NCI-H69 (cell line): ENCODE results near the gene ZNF236.
A peak's percentile ranks its signal among the peaks of the same experiment; 100 is the strongest.

Experiments
- DNase-seq: peaks from one replicate; lab custom pipeline; 2025; lab: John Stamatoyannopoulos, UW

The ZNF236 gene

DNA sequence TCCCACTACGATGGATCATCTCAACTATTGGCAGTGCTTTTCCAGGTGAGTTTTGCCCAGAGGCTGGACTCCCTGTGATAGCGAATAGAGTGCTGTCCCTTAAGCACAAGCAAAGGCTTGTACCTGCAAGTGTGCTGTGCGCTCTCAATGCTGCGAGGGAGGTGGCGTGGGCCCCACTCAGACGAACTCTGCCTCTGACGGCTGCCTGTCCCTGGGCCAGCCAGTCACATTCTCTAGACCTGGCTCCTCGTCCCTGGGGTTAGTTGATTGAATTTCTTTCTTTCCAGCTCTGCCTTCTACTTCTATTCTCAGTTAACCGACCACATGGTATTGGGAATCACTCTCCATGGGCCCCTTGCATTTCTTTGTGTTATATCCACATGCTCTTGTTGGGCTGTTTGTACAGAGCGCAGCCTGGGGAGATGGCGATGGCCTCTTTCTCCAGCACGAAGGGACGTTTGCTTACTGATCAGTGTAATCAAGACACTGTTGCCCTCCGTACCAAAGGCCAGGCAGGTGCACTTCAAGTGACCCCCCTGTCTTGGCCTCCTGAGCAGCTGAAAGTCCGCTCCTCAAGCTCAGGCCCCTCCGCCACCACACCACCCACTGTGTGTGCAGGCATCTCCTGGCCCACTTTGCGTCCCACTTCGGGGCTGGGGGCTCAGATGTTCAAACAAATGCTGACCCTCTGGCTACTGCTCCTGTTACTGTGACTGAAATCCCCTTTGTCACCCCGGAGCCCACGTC is 151.3 kb downstream of the ZNF236 start:
- DNase-seq = no peak

DNA sequence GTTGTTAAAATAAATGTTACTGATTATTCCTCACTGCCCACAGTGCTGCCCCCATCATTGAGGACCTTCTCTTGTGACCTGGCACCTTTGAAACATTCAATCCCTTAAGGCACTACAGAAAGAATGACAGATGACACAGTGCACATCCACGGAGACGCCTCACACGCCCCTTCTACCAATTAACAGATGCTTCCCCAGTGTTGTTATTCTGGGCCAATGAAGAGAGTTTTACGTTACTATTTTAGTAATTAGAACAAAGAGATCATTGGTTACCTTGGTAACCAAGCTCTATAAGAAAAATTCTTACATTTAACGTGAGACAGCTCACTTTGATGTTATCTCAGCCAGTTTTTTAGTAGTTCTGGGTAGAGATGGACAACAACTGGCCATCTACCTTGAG is 152.0 kb downstream of the ZNF236 start:
- no peak for DNase-seq

DNA sequence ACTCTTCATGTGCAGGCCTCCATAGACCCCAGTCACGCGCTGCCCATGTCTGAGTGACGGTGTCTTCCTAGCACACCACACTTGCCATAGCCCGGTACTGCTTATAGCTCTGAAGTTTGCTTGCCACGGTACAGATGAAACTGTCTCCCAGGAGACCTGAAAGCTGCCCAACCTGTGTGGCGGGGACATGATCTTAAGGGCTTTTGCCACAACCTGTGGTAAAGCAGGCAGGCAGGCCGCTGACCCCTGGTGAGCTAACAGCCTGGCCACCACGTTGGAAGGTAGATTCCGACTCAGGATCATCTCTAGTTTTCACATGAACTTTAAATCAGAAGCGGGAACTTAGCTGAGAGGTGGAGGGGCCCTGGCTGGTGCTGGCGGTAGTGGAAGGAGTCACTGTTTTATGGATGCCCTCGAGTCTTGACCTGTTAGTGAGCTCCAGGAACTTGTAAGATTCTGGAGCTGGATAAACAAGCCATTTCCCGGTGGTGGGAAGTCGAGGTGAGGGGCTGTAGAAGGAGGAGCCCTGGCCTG is 153.3 kb downstream of the ZNF236 start:
- no peak for DNase-seq

DNA sequence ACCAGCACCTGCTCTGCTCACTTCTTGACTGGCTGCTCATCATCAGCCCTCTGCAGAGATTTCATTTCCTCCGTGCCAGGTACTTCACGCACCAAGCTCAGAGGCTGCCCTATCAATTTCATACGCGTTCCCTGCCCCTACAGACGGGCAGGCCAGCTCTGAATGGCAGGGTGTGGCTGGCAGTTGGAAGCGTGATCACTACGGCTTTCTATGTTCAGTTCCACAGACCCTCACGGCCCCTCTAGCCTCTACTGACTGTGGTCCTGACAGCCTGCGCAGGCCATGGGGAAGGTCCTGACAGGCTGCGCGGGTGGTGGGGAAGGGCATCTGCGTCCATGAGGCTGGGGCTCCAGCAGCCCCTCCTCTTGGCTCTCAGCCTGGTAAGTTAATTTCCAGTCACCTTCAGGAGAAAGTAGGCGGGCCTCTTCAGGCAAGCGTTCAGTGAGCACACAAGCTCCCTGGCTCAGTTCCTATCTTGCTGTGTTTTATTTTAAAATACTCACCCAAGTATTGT is 154.8 kb downstream of the ZNF236 start:
- DNase-seq = peak; percentile 95

DNA sequence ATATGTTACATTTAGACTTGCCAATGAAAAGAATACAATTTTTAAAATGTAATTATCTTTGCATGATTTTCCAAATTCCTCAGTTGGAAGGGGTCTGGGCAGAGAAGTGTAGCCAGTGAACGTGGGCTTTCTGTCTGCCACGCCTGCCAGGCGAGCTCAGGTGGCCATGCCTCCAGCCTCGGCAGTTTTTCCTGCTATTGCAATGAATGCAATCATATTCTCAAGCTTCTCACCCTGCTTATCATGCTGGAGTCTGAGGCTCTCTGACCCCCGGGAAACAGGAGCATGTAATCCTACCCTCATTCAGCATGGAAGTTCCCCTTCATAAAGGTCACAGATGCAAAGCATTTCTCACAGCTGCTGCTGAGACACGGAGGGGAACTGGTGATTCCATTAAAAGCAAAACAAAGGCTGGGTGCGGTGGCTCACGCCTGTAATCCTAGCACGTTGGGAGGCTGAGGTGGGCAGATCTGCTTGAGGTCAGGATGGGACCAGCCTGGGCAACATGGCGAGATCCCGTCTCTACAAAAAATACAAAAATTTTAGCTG is 155.4 kb downstream of the ZNF236 start:
- peak; percentile 79 for DNase-seq

DNA sequence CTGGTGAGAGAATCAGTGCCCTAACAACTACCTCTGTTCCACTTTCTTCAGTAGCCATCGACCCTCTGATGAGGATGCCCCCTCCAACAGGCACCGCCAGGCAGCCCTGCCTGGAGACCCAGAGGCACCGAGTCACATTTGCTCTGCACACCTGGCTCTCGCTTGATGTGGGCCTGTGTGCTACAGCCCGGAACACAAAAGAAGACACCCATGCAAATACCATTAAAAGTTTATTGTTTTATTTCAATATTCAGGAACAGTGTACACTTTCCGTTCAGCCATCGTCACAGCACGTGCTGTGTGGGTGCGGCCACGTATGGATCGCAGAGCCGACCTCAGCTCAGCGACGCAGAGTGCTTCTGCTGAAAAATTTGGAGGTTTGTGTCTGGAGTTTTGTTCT is 156.3 kb downstream of the ZNF236 start:
- DNase-seq = no peak

DNA sequence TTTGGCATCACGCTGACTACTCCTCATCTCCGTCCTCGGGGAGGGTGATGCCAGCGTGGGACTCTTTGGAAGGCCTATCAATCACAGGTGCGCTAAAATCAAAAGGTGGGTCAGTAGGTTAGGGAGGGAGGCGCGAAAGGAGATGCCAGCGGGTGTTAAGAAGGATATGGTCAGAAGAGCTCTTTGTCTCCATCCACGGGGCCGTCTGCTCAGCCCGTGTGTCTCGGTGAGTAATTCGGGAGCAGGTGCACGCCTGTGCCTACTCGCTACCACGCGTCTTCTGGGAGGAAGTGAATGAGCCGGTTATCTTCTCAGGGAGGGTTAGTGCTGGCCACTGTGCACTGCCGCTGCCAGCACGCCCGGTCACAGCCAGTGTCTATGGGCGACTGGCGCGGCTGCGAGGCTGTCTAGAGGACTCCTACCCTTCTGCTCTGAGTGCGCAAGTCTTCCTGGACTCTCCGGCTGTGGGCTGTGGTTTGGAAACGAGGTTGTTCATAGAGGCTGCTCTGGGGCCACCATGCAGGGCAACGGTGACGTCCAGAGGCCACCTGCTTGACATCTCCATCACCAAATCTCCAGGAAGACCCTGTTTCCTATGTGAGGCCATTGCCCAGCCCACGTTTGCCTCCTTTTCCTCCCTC is 156.9 kb downstream of the ZNF236 start:
- no peak for DNase-seq

DNA sequence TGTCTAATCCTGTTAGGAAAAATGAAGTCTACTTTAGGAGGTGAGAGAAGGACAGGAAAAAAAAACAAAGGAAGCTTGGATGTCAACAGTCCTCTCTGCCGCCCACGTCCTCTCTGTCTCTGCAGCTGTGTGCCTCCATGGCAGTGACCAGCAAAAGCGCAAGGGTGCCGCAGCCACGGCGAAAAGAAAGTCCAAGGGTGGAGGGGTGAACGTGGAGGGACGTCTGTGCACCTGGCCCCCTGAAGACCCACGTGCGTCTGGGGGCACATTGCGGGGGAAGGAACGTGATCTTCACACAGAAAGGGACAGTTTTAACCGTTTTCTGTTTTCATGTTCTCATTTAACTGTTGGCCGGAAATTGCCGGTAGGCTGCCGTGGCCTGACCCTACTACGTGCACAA is 157.5 kb downstream of the ZNF236 start:
- DNase-seq = no peak

DNA sequence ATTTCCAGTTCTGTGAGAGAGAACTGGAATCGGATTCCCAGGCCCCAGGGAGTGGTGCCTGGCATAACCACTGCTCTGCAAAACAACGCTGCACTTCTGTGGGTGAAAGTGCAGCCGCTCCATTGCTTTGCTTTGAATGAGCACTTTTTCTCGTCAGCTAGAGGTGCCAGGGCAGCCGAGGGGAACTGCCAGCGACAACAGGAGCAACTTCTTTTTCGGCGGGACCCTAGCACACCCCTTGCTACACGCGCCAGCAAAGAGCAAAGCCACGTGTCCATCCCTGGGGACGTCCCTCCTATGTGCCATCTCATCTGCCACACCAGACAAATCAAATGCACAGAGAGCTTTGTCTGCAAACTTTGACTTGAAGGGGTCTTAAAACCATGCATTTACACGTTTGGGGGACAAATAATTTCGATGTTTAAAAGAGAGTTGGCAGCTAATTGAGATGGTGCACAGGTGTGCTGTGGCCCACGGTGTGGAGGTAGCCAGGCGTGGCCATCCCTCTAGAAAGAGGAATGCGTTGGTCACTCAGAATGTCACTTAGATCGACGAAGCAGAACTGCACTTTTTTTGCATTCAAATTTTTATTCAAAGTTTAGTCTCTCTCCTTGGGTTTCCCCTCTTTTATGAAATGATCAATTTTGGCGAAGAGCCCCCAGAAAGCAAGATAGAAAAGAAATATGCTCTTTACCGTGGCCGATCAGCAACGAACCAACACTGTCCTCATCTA is 158.5 kb downstream of the ZNF236 start:
- no peak for DNase-seq

DNA sequence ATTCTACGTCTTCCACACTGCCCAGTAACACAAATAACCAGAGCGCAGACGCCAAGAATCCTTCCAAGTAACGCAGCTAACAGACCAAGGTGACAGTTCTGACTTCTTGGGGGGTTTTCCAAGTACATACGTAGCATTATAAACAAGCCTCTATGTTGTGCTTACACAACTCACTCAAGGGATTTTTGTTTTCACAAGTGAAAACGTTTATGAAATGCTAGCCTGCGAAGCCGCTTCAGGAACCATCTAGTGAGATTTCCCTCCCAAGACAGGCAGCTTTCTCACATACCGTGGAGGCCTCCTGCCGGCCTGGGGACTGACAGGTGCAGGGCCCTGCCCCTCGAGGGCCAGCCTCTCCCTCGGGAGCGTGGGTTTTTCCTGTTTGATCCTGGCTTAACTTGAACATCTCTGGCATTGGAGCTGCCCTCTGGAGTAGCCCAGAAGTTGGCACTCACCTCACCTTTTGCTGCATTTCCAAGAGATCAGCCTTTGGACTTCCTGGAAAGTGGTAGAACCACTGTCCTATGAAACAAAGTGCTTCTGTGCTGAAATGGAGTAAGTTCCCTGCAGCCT is 159.1 kb downstream of the ZNF236 start:
- peak; percentile 63 for DNase-seq

DNA sequence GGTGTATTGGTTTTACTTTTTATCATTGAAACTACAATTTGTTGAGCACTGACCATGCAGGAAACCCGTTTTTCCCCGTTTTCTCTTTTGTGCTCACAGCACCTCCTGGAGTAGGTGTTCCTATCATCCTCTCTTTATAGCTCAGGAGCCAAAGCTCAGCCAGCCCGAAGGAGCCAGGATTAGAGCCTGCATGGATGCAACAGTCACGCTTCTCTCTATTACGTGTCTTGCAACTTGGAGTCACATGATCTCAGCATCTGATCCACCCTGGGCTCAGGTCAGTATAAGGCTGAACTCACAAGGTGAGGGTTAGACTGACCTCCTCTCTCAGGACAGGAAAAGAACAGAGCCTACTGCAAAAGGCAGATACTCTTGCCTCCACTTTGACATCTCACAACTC is 159.7 kb downstream of the ZNF236 start:
- DNase-seq = no peak

DNA sequence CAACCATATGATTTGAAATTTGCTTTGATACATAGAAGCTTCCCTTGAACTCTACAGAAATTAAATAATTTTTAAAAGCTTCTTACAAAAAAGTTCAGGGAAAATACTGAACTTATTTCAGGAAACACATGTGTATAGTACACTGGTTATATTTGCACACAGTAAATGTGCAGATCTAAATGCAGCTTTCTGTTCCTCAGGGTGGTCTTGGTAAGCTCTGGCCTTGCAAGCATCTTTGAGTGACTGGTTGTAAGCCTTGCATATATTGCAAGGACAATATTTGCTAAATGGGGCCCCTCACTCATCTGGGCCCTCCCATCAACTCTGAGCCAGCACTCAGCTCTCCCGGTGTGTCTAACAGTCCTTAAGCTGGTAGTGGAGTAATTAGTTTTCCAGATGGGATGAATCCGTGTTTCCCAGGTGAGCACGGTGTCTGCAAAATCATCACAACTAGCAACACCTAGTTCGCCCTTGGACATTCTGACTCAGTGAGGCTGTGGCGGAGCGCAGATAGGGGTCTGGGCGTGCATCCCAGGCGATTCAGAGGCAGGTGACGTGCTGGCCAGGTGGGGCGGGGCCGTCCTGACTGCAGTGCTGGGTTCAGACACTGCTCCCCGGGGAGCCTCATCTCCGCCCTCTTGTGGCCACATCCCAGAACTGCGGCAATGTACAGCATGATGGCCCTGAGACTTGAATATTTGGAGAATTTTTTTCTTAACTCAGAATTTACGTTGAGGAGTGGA is 160.7 kb downstream of the ZNF236 start:
- peak; percentile 93 for DNase-seq

DNA sequence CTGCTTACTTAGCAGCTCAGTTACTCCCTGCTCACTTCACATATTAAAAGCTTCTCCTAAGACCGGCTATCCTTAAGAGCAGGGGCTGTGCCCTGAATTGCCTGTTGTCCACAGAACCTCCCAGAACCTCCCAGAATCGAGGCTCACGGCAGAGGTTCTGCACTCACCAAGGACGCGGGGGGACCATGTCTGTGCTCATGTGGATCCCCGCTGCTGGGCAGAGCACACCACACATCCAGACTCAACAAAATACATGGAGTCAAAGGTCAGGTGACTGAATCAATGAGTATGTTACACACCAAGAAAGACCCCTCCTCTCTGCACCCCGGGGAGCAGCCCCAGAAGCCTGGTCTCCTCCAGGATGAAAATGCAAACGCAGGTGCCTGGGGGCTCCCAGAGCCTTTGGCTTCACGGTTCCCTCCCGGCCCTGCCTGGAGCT is 161.3 kb downstream of the ZNF236 start:
- DNase-seq = peak; percentile 55

DNA sequence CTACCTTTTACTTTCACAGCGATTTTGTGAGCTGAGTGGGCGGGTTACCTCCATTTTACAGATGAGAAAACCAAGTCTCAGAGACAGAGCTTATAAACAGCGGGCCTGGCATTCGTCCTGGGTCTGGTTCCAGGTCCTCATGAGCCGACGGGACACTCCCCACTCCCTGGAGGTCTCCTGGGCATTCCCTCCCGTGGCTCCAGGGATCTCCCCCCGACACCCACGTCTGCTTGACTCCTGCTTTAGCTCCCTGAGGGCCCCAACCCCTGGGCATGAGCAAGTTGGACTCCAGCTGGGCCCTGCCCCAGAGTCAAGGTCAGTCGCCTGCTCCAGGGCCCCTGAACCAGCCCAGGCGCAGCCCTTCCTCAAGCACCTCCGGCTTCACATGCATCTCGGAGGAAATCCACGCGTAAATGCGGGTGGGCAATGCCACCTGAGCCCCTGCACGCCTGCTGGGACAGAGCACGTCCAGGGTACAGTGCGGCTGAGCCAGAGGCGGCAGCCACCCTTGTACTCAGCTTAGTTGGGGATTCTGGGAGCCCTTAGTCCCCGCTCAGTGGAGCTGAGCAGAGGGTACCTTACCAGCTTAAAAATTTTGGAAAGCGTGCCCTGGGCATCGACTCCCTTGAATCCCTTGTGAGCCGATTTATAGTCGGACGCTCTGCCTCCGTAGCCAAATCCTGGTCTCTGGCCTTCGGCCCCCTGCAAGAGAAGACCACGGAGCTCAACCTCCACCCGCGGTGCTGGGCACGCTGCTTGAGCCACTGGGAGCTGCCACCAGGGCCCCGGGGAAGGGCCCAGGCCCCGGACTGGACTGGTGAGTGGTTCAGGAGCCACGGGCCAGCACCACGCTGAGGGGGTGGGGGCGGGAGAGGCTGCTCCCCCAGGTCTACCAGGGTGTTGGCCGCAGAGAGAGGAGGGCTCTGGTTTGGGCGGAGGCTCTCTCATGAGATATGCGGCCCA is 162.1 kb downstream of the ZNF236 start:
- DNase-seq = no peak

DNA sequence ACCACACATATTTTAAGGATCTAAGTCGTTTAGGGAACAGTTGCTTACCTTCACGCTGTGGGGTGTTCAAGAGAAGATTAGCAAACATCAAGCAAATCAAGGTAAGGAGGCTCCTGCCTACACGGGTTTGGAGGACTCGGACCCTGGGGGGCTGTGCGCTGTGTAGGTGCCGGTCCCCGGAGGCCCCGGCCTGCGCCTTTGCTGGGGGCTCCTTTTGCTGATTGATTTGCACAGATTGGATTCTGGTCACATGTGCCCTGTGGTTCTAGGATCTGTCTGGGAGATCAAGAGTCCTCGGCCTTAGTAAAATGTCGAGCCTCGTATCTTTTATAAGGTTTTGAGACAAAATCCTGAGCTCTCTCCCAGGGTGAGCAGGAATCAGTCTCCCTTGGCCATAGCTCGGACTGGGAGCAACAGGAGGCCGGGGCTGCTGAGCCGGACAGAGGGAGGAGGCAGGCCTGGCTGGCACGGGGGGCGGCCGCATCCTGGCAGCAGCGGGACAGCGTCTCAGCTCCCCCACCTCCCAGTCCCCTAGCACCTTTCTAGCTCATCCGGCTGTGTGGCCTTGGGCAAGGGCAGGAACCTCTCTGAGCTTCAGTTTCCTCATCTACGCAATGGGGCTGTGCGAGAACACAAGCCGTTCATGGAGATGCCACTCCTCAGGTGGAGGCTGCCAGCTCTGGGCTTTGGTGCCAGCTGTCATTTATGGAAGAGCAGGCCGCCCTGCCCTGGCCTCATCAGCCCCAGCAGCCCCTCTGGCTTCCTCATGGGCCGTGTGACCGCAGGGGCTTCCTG is 163.0 kb downstream of the ZNF236 start:
- DNase-seq = no peak

DNA sequence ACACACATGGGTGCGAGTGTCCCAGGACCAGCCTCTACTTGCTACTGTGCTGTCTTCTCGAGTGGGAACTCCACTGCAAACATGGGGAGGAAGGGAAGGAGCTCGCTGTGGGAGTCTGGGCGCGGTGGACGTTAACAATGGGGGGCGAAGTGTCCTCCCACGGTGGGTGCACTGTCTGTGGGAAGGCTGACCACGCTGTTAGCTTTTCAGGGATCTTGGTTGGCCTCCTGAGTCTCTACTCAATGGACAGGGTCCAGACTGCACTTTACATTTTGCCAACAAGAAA is 163.5 kb downstream of the ZNF236 start:
- DNase-seq = no peak

DNA sequence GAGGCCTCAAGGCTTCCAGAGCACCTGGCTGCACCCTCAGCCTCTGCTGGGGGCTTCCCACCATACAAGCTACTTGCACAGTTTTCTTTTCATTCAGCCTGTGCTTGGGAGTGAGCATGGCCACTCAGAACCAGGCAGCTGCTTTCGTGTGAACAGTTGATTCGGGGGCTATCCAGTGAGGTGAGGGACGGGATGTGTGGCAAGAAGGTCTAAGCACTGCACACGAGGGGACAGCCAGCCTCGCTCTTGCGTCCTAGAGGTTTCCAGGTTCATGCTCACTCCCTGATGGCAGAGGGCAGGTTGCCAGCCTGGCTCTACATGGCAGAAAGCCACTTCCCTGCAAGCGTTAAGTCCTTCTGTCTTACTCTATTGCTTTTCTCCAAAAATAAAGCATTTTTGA is 164.0 kb downstream of the ZNF236 start:
- DNase-seq = no peak

DNA sequence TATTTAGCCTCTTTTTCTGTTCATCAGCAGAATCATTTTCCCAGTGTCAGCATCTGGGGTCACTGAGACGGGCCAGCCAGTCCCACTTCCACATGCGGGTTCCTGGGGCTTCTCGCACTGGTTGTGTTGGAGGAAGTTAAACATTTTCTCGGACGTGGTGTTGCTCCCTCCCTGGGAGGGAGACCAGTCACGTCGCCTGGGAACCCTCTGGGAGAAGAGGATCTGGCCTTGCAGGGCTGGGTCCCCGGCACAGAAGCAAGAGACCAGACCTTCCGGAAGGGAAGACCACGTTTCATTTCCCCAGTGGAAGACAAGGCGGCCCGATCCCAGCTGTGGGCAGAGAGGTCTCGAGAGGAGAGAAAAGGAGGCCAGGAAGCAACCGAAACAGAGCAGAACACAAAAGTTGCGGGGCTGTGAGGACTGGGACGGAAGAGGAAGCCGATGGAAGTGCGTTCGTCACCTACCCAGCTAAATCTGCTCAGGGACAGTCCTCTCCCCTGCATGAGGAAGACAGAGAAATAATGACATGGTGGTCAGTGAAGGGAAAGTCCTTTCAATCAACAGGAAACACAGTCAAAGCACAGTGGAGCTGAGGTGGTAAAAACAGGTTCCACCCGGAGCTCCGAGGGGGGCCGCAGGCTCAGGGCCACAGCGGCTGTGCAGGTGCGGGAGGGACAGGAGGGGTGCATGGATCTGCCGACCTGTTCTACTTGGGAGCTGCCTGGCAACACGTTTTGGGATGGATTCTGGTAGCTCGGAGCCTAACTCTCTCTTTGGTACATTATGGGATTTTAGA is 165.9 kb downstream of the ZNF236 start:
- DNase-seq = no peak
